HepG2 (cell line): ENCODE measurements around the gene PNPLA3. TPM values are rescaled to one million over a fixed set of nuclear protein-coding genes. Genes with fewer than 3 reads are reported as not detected.

ENCODE experiments used
- DPF2 ChIP-seq: sonication (generic); formaldehyde crosslinking; IDR thresholded peaks from 2 replicates; pipeline ENCODE4 v1.4.0; 2020; ENCODE audit warnings: mild to moderate bottlenecking, low read depth, missing genetic modification reagents, borderline replicate concordance
- FOXP4 ChIP-seq: sonication (generic); formaldehyde crosslinking; IDR thresholded peaks from 2 replicates; pipeline ENCODE4 v1.4.0; 2020; ENCODE audit warnings: missing genetic modification reagents
- GABPB1 ChIP-seq: IDR thresholded peaks from 2 replicates; pipeline ENCODE4 v1.6.1; 2016; ENCODE audit warnings: mild to moderate bottlenecking, missing genetic modification reagents, moderate library complexity, missing compliant biosample characterization
- HDAC2 ChIP-seq: sonication (generic); formaldehyde crosslinking; IDR thresholded peaks from 2 replicates; pipeline ENCODE4 v1.4.0; 2020; ENCODE audit warnings: missing genetic modification reagents
- IKZF4 ChIP-seq: sonication (generic); formaldehyde crosslinking; IDR thresholded peaks from 2 replicates; pipeline ENCODE4 v1.5.1; 2020; ENCODE audit warnings: borderline replicate concordance, mild to moderate bottlenecking, low read depth, missing genetic modification reagents; ENCODE audit errors: not compliant biosample characterization
- KDM5B ChIP-seq: sonication (generic); formaldehyde crosslinking; IDR thresholded peaks from 2 replicates; pipeline ENCODE4 v1.4.0; 2020; ENCODE audit warnings: missing genetic modification reagents, mild to moderate bottlenecking, borderline replicate concordance
- LCORL ChIP-seq, 2 experiments: fragments of 450-650 bp in 1 of 2; sonication (generic) in 1 of 2; formaldehyde crosslinking in 1 of 2; IDR thresholded peaks; 2 replicates each; pipeline versions ENCODE4 v1.5.0 to v1.6.1; 2017 to 2020; ENCODE audit warnings: antibody characterized with exemption in 1 of 2, missing genetic modification reagents in 1 of 2
- MAZ ChIP-seq, 2 experiments: sonication (generic) in 1 of 2; formaldehyde crosslinking in 1 of 2; IDR thresholded peaks; 2 replicates each; pipeline versions ENCODE4 v1.5.0 to v1.6.1; 2012 to 2020; ENCODE audit warnings: low read depth in 2 of 2, mild to moderate bottlenecking in 2 of 2, borderline replicate concordance in 1 of 2, improper control_type of control experiment in 1 of 2, low read length in 1 of 2, missing genetic modification reagents in 1 of 2, moderate library complexity in 1 of 2
- MXI1 ChIP-seq: IDR thresholded peaks from 3 replicates; pipeline ENCODE4 v1.6.1; 2012; ENCODE audit warnings: low read depth, low read length, inconsistent platforms, borderline replicate concordance
- RXRB ChIP-seq: IDR thresholded peaks from 2 replicates; pipeline ENCODE4 v1.6.1; 2016; ENCODE audit warnings: borderline replicate concordance, missing genetic modification reagents, missing compliant biosample characterization
- SMYD3 ChIP-seq: sonication (generic); formaldehyde crosslinking; IDR thresholded peaks from 2 replicates; pipeline ENCODE4 v1.8.1; 2023; ENCODE audit warnings: mild to moderate bottlenecking, missing genetic modification reagents
- SPEN ChIP-seq: sonication (generic); formaldehyde crosslinking; IDR thresholded peaks from 2 replicates; pipeline ENCODE4 v1.5.1; 2020; ENCODE audit warnings: low read depth, mild to moderate bottlenecking, missing genetic modification reagents
- SRF ChIP-seq: IDR thresholded peaks from 2 replicates; pipeline ENCODE4 v1.6.1; 2011; ENCODE audit warnings: mild to moderate bottlenecking, low read depth, low read length, moderate library complexity
- TAF1 ChIP-seq: sonication (generic); formaldehyde crosslinking; IDR thresholded peaks from 2 replicates; pipeline ENCODE4 v1.4.0; 2020; ENCODE audit warnings: missing genetic modification reagents
- TEAD3 ChIP-seq: optimal IDR thresholded peaks from 2 replicates; pipeline ENCODE3; 2016; ENCODE audit warnings: borderline replicate concordance
- XRCC5 ChIP-seq: fragments of 200-400 bp; formaldehyde crosslinking; optimal IDR thresholded peaks from 2 replicates; pipeline ENCODE3; 2017; ENCODE audit warnings: mild to moderate bottlenecking, low read length
- ZC3H13 ChIP-seq: sonication (generic); formaldehyde crosslinking; IDR thresholded peaks from 2 replicates; pipeline ENCODE4 v1.8.1; 2023; ENCODE audit warnings: mild to moderate bottlenecking, missing genetic modification reagents, moderate library complexity
- ZMYM3 ChIP-seq: sonication (generic); formaldehyde crosslinking; IDR thresholded peaks from 2 replicates; pipeline ENCODE4 v1.5.1; 2020; ENCODE audit warnings: mild to moderate bottlenecking, missing genetic modification reagents
- ZMYM4 ChIP-seq: sonication (generic); formaldehyde crosslinking; IDR thresholded peaks from 2 replicates; pipeline ENCODE4 v1.8.1; 2023; ENCODE audit warnings: mild to moderate bottlenecking, missing genetic modification reagents
- ZNF629 ChIP-seq: sonication (generic); formaldehyde crosslinking; conservative IDR thresholded peaks from 2 replicates; pipeline ENCODE4 v1.5.0; 2020; ENCODE audit warnings: missing genetic modification reagents
- polyA plus RNA-seq, 8 experiments: library from polyadenylated mRNA; depleted of rRNA in 3 of 8; stranded (reverse) in 7 of 8; unstranded in 1 of 8; fragments of >200 nt; fragmentation: Illumina TruSeq in 4 of 8; extraction: Trizol in 4 of 8; gene quantifications; 2 replicates each; pipeline versions ENCODE4 v1.2.1 to v1.2.3, GENCODE V29; 2011 to 2016; ENCODE audit warnings: low read depth in 4 of 8, missing spikeins in 1 of 8, mixed read lengths in 1 of 8; ENCODE audit not compliant: insufficient read depth in 1 of 8
- total RNA-seq, 5 experiments: library from RNA; depleted of rRNA; stranded (reverse); fragments of >200 nt; fragmentation: Illumina TruSeq; extraction: Trizol; gene quantifications; 2 replicates each; pipeline ENCODE4 v1.2.3, GENCODE V29; 2016; ENCODE audit warnings: low read depth in 1 of 5
- TF ChIP-seq, protein P1 (sequence below): sonication (generic); formaldehyde crosslinking; IDR thresholded peaks from 2 replicates; pipeline ENCODE4 v1.5.1; 2020; ENCODE audit warnings: missing genetic modification reagents, mild to moderate bottlenecking, borderline replicate concordance
- TF ChIP-seq, protein P2 (sequence below): sonication (generic); formaldehyde crosslinking; IDR thresholded peaks from 2 replicates; pipeline ENCODE4 v1.4.0; 2020; ENCODE audit warnings: mild to moderate bottlenecking, low read depth, missing genetic modification reagents
- TF ChIP-seq, protein P3 (sequence below): sonication (generic); formaldehyde crosslinking; IDR thresholded peaks from 2 replicates; pipeline ENCODE4 v1.8.0; 2022; ENCODE audit warnings: mild to moderate bottlenecking, missing genetic modification reagents, borderline replicate concordance

PNPLA3 gene
- total and polyA plus RNA-seq, 2 of the 13 experiments (the other 11 are each of a cell fraction or from before 2014, with no cell fraction given), result 16.9 to 19.8 TPM

- TF ChIP-seq MAZ (IDR thresholded peaks at IDR 0.05; ENCODE audit: borderline replicate concordance, low read depth, low read length) (peak; percentile 35; the same call in 1 of the 2 replicates), MAZ (CRISPR knock-in tag; IDR thresholded peaks at IDR 0.05; ENCODE audit: low read depth) (peak; percentile 10; the same call in 1 of the 2 replicates), LCORL (IDR thresholded peaks at IDR 0.05) (no peak), LCORL (CRISPR knock-in tag; IDR thresholded peaks at IDR 0.05) (peak; percentile 93), TEAD3 (CRISPR knock-in tag) (peak; percentile 43), SPEN (CRISPR knock-in tag) (peak; percentile 72; the same call in 1 of the 2 replicates), ZMYM3 (CRISPR knock-in tag) (no peak), DPF2 (CRISPR knock-in tag) (peak; percentile 64; the same call in 1 of the 2 replicates), FOXP4 (peak; percentile 86), ZNF629 (CRISPR knock-in tag) (peak; percentile 46; the same call in 1 of the 2 replicates), HDAC2 (CRISPR knock-in tag) (peak; percentile 90), MXI1 (peak; percentile 82; the same call in 2 of the 3 replicates), IKZF4 (CRISPR knock-in tag) (peak; percentile 26), KDM5B (CRISPR knock-in tag) (0 out of 2 replicates have a peak, but pooled peaks have one; percentile 38), GABPB1 (CRISPR knock-in tag) (peak; percentile 44; the same call in 1 of the 2 replicates), XRCC5 (peak; percentile 91), SMYD3 (CRISPR knock-in tag) (no peak), SRF (peak; percentile 14; the same call in 1 of the 2 replicates), RXRB (CRISPR knock-in tag) (peak; percentile 83), TAF1 (peak; percentile 73), ZMYM4 (CRISPR knock-in tag) (peak; percentile 84), ZC3H13 (CRISPR knock-in tag) (peak; percentile 74; the same call in 1 of the 2 replicates)
- TF ChIP-seq, protein P1, sequence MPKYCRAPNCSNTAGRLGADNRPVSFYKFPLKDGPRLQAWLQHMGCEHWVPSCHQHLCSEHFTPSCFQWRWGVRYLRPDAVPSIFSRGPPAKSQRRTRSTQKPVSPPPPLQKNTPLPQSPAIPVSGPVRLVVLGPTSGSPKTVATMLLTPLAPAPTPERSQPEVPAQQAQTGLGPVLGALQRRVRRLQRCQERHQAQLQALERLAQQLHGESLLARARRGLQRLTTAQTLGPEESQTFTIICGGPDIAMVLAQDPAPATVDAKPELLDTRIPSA, result peak; percentile 20; the same call in 1 of the 2 replicates
- TF ChIP-seq, protein P2, sequence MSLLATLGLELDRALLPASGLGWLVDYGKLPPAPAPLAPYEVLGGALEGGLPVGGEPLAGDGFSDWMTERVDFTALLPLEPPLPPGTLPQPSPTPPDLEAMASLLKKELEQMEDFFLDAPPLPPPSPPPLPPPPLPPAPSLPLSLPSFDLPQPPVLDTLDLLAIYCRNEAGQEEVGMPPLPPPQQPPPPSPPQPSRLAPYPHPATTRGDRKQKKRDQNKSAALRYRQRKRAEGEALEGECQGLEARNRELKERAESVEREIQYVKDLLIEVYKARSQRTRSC (CRISPR knock-in tag), result no peak
- TF ChIP-seq, protein P3, sequence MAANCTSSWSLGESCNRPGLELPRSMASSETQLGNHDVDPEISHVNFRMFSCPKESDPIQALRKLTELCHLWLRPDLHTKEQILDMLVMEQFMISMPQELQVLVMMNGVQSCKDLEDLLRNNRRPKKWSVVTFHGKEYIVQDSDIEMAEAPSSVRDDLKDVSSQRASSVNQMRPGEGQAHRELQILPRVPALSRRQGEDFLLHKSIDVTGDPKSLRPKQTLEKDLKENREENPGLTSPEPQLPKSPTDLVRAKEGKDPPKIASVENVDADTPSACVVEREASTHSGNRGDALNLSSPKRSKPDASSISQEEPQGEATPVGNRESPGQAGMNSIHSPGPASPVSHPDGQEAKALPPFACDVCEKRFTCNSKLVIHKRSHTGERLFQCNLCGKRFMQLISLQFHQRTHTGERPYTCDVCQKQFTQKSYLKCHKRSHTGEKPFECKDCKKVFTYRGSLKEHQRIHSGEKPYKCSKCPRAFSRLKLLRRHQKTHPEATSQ (CRISPR knock-in tag), result no peak
Observed at GRCh38 chr22:43925433-43926348, 2.1 kb downstream of the PNPLA3 start (continued).
